Keratinocyte (primary cell): ENCODE measurements around the gene TBC1D20. TPM values are rescaled to one million over a fixed set of nuclear protein-coding genes. Genes with fewer than 3 reads are reported as not detected.

Experiments used
- DNase-seq: peaks from one replicate; pipeline ENCODE4 v3.0.0-alpha.2; 2011; ENCODE audit warnings: low read depth, missing footprints, low spot score
- FAIRE-seq: peaks from 2 replicates; lab custom pipeline; 2011; peaks lifted over from hg19 to GRCh38; lab: Jason Lieb, UNC
- H2AFZ ChIP-seq: 2 replicates; pipeline ENCODE4 v1.6.0; 2012; ENCODE audit warnings: low read length, control low read depth, inconsistent platforms; ENCODE audit not compliant: control insufficient read depth
- H3K27ac ChIP-seq: 2 replicates; pipeline ENCODE4 v1.5.1; 2011; ENCODE audit warnings: low read length; ENCODE audit not compliant: control insufficient read depth, insufficient read depth
- H3K27me3 ChIP-seq: 3 replicates; pipeline ENCODE4 v1.6.0; 2011; ENCODE audit warnings: low read length; ENCODE audit not compliant: control insufficient read depth, insufficient read depth; ENCODE audit errors: extremely low read depth
- H3K36me3 ChIP-seq, 2 experiments: 2 replicates in 1 of 2; 3 replicates in 1 of 2; pipeline ENCODE4 v1.5.1; 2011; ENCODE audit warnings: low read length in 2 of 2, mild to moderate bottlenecking in 1 of 2; ENCODE audit not compliant: control insufficient read depth in 2 of 2, insufficient read depth in 2 of 2; ENCODE audit errors: extremely low read depth in 1 of 2
- H3K4me1 ChIP-seq: 3 replicates; pipeline ENCODE4 v1.5.1; 2011; ENCODE audit warnings: low read length; ENCODE audit not compliant: control insufficient read depth, insufficient read depth; ENCODE audit errors: extremely low read depth
- H3K4me2 ChIP-seq: 3 replicates; pipeline ENCODE4 v1.6.0; 2011; ENCODE audit warnings: low read depth, low read length; ENCODE audit not compliant: control insufficient read depth, insufficient read depth; ENCODE audit errors: extremely low read depth
- H3K4me3 ChIP-seq, 3 experiments: fragments of 200-600 bp in 1 of 3; sonication (generic) in 1 of 3; 2 replicates in 2 of 3; 3 replicates in 1 of 3; pipeline ENCODE4 v1.5.1; 2011 to 2016; ENCODE audit warnings: low read length in 3 of 3, mild to moderate bottlenecking in 3 of 3, control low read depth in 2 of 3, inconsistent platforms in 1 of 3, low read depth in 1 of 3, mixed read lengths in 1 of 3, mixed run types in 1 of 3, moderate library complexity in 1 of 3; ENCODE audit not compliant: control insufficient read depth in 2 of 3, insufficient read depth in 2 of 3; ENCODE audit errors: extremely low read depth in 1 of 3
- H3K79me2 ChIP-seq: 2 replicates; pipeline ENCODE4 v1.6.0; 2012; ENCODE audit warnings: low read length; ENCODE audit not compliant: control insufficient read depth, insufficient read depth
- H3K9ac ChIP-seq: 3 replicates; pipeline ENCODE4 v1.6.0; 2011; ENCODE audit warnings: low read length; ENCODE audit not compliant: control insufficient read depth, insufficient read depth; ENCODE audit errors: extremely low read depth
- H3K9me1 ChIP-seq: 3 replicates; pipeline ENCODE4 v1.6.0; 2011; ENCODE audit warnings: low read length; ENCODE audit not compliant: control insufficient read depth, insufficient read depth; ENCODE audit errors: extremely low read depth
- H3K9me3 ChIP-seq: 2 replicates; pipeline ENCODE4 v1.5.1; 2012; ENCODE audit warnings: low read depth, low read length; ENCODE audit not compliant: control insufficient read depth
- H4K20me1 ChIP-seq: 3 replicates; pipeline ENCODE4 v1.6.0; 2011; ENCODE audit warnings: low read length; ENCODE audit not compliant: control insufficient read depth, insufficient read depth; ENCODE audit errors: extremely low read depth
- EZH2 ChIP-seq: IDR thresholded peaks from one replicate; pipeline ENCODE4 v1.6.1; 2012; ENCODE audit warnings: inconsistent platforms, mild to moderate bottlenecking, low read length, moderate library complexity
- dilution Hi-C: fragments of 300-500 bp; cut with MboI; formaldehyde crosslinking; loops from one replicate; pipeline ENCODE4 v1.7.0; 2020; ENCODE audit warnings: low sequenced_read_pairs; ENCODE audit not compliant: extremely low pct_ligation_motif_present
- polyA plus RNA-seq, 5 experiments: library from polyadenylated mRNA; depleted of rRNA in 3 of 5; stranded (reverse) in 3 of 5; stranded (forward) in 1 of 5; unstranded in 1 of 5; fragments of >200 nt; gene quantifications; 1 replicate in 1 of 5; 2 replicates in 3 of 5; 3 replicates in 1 of 5; pipeline versions ENCODE4 v1.2.1 to v1.2.3, GENCODE V29; 2011 to 2012; ENCODE audit warnings: missing spikeins in 2 of 5, low read depth in 1 of 5, low replicate concordance in 1 of 5
- TF ChIP-seq, protein P1 (sequence below), 3 experiments: IDR thresholded peaks in 1 of 3; conservative IDR thresholded peaks in 1 of 3; optimal IDR thresholded peaks in 1 of 3; 2 replicates in 2 of 3; 3 replicates in 1 of 3; pipeline versions ENCODE3 to v1.5.1; 2011; ENCODE audit warnings: low read length in 3 of 3, mild to moderate bottlenecking in 3 of 3, moderate library complexity in 2 of 3, control low read depth in 1 of 3, inconsistent platforms in 1 of 3; ENCODE audit not compliant: insufficient read depth in 2 of 3; ENCODE audit errors: extremely low read depth in 1 of 3

The TBC1D20 gene
- polyA plus RNA-seq, 1 donor (not counting 4 experiments of a cell fraction or from before 2014, with no cell fraction given) = 24.5 TPM

DNA sequence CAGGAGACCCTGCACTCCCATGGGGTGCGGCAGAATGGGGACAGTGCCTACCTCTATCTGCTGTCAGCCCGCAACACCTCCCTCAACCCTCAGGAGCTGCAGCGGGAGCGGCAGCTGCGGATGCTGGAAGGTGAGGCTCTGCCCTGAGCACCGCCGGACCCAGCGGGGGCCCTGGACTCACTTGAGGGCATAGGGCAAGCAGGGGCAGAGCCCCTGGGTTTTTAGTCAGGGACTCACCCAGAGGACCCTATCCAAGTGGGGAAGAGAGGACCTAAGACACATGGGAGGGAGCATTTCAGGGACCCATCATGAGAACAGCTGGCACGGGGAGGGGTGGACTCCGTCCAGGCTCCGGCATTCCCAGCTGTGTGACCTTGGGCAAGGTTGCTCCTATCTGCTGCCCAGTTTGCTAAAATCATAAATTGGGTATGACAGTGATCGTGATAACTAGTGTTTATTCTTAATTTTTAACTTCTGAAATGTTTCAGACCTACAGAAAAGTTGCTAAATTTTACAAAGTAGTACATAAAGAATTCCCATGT is 44.5 kb downstream of the TBC1D20 start:
- no peak overlapping the region for H3K4me2 ChIP-seq
- peaks cover 15% of the 10 kb centered on the region for H3K79me2 ChIP-seq
- H2AFZ ChIP-seq = no peak overlapping the region
- peaks cover 3% of the 10 kb centered on the region for H3K9me1 ChIP-seq
- no peak for DNase-seq
- no peak overlapping the region for H3K4me3 ChIP-seq
- no peaks in the 10 kb centered on the region for H3K9me3 ChIP-seq
- H3K27me3 ChIP-seq = no peaks in the 10 kb centered on the region
- H4K20me1 ChIP-seq = peaks cover 14% of the 10 kb centered on the region
- peaks cover 38 to 42% of the 10 kb centered on the region in 2 experiments for H3K36me3 ChIP-seq
- no peak for FAIRE-seq
- TF ChIP-seq, protein P1, sequence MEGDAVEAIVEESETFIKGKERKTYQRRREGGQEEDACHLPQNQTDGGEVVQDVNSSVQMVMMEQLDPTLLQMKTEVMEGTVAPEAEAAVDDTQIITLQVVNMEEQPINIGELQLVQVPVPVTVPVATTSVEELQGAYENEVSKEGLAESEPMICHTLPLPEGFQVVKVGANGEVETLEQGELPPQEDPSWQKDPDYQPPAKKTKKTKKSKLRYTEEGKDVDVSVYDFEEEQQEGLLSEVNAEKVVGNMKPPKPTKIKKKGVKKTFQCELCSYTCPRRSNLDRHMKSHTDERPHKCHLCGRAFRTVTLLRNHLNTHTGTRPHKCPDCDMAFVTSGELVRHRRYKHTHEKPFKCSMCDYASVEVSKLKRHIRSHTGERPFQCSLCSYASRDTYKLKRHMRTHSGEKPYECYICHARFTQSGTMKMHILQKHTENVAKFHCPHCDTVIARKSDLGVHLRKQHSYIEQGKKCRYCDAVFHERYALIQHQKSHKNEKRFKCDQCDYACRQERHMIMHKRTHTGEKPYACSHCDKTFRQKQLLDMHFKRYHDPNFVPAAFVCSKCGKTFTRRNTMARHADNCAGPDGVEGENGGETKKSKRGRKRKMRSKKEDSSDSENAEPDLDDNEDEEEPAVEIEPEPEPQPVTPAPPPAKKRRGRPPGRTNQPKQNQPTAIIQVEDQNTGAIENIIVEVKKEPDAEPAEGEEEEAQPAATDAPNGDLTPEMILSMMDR (optimal IDR thresholded peaks at IDR 0.05 in 1 of 3, IDR thresholded peaks at IDR 0.05 in 1 of 3, conservative IDR thresholded peaks at IDR 0.05 in 1 of 3; ENCODE audit: extremely low read depth in 1 of 3, insufficient read depth in 2 of 3, low read length in 3 of 3) = no peak
- H3K9ac ChIP-seq = no peak overlapping the region
- peaks cover 4% of the 10 kb centered on the region for H3K4me1 ChIP-seq
- dilution Hi-C loops = no loop called here
- no peak overlapping the region for H3K27ac ChIP-seq

DNA sequence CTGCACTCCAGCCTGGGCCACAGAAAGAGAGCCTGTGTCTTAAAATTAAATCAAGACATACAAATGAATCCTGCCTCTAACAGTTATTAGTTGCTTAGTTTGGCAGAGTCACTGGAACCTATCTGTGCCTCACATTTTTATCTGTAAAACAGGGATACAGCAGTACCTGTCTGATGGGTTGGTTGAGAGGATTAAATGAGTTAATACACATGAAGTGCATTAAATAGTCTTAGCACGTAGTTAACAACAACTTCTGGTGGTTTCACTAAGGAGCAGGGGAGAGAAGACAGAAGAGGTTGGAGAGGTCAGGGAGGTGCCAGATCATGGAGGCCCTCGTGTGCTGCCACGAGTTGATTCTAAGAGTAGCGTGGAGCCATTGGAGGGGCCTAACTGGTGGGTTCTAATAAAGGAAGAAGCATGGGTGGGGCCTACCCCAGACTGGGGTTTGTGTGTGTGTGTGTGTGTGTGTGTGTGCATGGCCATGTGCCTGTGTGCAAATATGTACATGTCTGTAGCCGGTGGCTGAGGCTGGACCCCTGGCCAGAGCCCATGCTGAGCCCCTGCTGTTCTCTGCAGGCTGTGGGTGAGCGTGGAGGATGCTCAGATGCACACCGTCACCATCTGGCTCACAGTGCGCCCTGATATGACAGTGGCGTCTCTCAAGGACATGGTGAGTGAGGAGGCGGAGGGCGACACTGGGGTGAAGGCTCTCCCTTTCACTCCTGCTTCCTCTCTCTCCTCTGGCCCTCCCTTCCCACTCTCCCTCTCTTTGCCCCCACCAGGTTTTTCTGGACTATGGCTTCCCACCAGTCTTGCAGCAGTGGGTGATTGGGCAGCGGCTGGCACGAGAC is 45.2 kb downstream of the TBC1D20 start:
- no peak for TF ChIP-seq EZH2
- TF ChIP-seq, protein P1 (optimal IDR thresholded peaks at IDR 0.05 in 1 of 3, IDR thresholded peaks at IDR 0.05 in 1 of 3, conservative IDR thresholded peaks at IDR 0.05 in 1 of 3; ENCODE audit: extremely low read depth in 1 of 3, insufficient read depth in 2 of 3, low read length in 3 of 3) = no peak
- Histone ChIP-seq H3K9ac (no peak overlapping the region), H3K27me3 (no peaks in the 10 kb centered on the region), H3K9me1 (peaks cover 3% of the 10 kb centered on the region), H2AFZ (no peak overlapping the region), H3K27ac (no peak overlapping the region), H3K4me1 (peaks cover 4% of the 10 kb centered on the region), H4K20me1 (peaks cover 14% of the 10 kb centered on the region), H3K79me2 (peaks cover 22% of the 10 kb centered on the region), H3K9me3 (no peaks in the 10 kb centered on the region), H3K36me3 (peaks cover 36 to 44% of the 10 kb centered on the region in 2 experiments), H3K4me2 (no peak overlapping the region), H3K4me3 (no peak overlapping the region)
- no peak for DNase-seq
- dilution Hi-C loops = no loop called here
- FAIRE-seq = no peak
